Astrocyte of the hippocampus (primary cell): ENCODE data around the gene DDRGK1.

Experiments used
- DNase-seq: peaks from one replicate; pipeline ENCODE4 v3.0.0; 2011; ENCODE audit warnings: low read depth, low spot score

The DDRGK1 gene

DNA sequence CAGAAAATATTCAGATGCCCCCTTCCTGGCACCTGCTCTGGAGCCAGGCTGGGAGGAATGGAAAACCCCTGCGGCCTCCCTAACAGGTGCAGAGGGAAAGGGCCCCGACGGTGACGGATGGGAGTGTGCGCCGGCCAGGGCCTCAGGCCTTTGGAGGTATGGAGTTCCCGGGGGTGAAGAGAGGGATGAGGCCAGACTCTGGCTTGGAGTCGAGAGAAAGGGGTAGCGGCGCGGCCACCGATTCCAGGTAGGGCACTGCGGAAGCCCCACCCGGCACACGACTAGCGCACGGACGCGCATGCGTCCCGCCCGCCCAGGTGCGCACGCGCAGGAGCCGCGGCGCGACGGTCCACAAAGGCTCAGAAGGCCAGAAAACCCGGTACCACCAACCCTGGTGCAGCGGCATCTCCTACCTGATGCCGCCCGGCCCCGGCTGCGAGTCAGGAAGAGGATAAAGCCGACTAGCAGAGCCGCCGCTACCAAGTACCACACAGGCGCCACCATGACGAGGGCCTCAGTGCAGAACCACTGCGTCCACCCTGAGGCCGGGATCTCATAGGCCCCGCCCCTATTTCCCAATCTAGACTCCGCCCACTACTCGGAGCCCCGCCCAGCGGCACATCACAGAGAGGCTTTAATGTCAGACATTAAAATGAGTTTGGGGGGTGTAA is at the start of gene DDRGK1:
DDRGK1 (minus strand) TSS at position 559 of the 671 bp plus-strand sequence; CDS start at position 504, 55 bp downstream.
- peak; percentile 91 for DNase-seq

- peak; percentile 80 for DNase-seq
Observed at GRCh38 chr20:3251806-3252205, 47.3 kb upstream of the DDRGK1 start.

- peak; percentile 20 for DNase-seq
Observed at GRCh38 chr20:3250091-3250504, 45.6 kb upstream of the DDRGK1 start.

GRCh38 chr20:3248993-3249347 is 44.5 kb upstream of the DDRGK1 start:
- no peak for DNase-seq

DNA sequence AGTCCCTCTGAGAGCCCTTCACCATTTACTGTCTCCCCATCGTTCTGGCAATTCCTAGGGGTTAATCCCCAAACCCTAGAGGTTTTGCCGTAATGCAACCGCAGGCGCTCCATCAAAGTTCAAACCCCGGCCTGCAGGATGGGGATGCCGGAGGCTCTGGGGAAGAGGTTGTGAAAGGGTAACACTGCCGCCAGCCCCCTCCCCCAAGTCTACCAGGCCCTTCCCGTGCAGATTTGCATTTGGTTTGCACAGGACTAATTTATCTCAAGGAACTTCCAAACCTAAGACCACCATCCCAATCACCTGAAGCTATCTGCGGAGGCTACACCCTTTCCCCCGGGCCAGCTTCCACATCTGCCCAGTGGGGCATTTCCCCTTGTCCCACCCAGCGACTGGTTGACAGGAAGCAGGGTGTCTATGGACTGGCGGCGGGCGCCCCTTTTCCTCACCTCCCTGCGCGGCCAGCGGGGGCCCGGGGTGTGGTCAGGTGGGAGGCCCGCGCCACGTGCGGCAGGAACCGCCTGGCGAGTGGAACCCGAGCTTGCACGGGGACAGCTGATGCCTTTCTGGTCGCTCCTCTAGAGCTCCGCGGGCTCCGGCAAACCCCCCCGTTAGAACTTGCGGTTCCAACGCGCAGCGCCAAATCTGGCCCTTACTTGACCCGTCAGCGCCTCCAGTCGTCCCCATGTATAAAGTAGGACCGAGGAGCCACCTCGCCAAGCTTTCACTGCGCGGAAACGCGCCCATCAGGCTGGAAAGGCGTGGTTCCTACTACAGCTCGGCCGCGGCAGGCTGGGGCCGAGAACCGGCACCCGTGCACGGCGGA is 43.9 kb upstream of the DDRGK1 start:
- peak; percentile 64 for DNase-seq

- DNase-seq: no peak
Observed at GRCh38 chr20:3247638-3248037, 43.2 kb upstream of the DDRGK1 start.

- no peak for DNase-seq
Observed at GRCh38 chr20:3246682-3247081, 42.2 kb upstream of the DDRGK1 start.

- DNase-seq: no peak
Observed at GRCh38 chr20:3245711-3246110, 41.2 kb upstream of the DDRGK1 start.

DNA sequence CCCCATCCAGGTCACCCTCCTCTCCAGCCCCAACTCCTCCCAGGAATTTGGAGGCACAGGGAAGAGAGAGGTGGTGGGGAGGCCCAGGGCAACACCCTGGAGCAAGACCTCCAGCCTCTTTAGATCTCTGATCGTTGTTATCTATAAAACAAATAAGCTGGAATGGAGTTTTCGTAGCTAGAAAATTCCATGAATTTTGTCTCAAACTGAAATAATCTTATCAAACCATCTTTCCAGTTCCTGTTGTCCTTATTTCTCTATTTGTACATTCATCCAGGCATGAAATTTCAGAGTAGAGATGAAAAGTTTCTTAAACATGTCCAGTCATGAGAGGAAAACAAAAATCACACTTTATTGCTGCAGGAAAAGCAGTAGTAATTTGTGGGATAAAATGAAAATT is 40.7 kb upstream of the DDRGK1 start:
- DNase-seq: no peak

DNA sequence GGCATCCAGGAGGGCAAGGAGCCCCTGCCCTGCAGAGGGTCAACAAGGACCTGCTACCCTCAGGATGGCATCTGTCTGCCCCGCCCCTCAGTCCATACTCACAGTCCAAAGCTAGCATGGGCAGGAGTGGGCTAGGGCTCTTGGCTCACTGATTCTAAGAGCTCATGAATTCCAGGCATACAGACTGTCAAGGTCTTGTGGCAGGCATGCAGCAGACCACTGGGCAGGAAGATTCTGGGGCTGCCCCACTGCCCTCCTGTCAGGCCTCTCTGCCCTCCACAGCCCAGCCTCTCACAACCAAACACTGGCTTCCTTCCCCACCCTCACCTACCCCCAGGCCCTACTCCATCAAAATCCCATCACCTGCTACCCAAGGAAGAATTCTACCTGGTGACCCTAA is 40.1 kb upstream of the DDRGK1 start:
- DNase-seq: no peak

GRCh38 chr20:3243718-3244358 is 39.4 kb upstream of the DDRGK1 start:
- no peak for DNase-seq

GRCh38 chr20:3242172-3242692 is 37.8 kb upstream of the DDRGK1 start:
- DNase-seq: no peak

DNA sequence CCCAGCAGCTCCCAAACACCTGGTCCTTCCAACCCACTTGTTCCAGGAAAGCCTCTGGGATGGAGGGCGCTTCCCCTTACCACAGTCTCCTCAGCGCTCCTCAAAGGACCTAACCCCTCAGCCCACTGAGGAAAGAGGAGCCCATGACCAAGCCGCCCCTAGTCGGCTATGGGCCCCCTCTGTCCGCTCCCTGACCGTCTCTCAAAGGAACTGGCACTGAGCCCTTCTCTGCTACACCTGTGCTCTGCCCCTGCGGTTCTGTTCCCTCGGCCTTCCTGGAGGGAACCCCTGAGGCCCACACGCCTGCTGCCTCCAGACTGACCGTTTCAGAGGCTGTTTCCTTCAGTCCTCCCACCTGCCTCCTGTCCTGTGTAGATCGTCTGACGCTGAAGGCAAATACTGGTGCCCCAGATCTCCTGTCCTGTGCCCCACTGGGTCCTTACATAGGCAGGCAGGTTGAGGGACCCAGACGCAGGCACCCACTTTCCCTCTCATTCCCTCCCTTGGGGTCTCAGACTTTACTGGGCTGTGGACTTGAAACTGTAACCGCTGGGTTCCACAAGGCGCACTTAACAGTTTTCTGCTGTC is 36.4 kb upstream of the DDRGK1 start:
- DNase-seq: no peak

- peak; percentile 54 for DNase-seq
Observed at GRCh38 chr20:3239867-3240775, 35.6 kb upstream of the DDRGK1 start.

DNA sequence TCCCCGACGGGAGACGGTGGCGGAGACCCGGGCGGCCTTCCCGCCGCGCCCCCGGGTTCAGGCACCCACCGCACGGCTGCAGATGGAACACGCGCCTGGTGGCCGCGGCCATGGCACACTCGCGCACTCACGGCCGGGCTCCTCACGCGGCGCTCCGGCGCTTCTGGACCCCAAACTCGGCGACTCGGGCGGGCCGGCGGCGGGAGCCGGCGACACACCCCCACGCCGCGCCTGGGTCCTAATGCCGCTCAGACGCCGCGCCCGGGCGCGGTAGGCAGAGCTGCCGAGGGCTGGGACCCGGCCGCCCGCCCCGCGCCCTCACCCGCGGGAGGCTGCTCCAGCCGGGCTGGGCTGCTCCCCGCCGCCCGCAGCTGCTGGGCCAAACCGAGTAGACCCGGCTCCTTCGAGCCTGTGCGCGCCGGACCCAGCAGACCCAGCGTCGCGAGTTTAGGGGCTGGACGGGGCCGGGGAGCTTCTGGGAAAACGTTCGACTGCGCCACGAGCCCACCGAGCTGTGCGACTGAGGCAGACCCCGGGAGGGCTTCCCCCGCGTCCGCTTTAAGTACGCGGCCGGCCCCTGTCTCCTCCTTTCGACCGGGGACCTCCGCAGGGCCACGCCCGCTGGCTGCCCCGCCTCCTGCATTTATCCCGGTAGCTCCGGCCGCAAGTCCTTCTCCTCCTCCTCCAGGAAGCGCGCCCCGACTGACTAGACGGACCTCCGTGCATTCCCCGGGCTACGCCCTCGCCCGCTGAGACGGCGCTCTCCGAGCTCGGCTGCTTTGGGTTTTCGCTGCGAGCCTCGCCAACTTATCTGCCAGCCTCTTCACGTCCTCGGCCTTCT is 34.8 kb upstream of the DDRGK1 start, which contains the start of gene SLC4A11:
SLC4A11 (minus strand) TSS at position 165 of the 841 bp plus-strand sequence; CDS start at position 112, 53 bp downstream.
- peak; percentile 76 for DNase-seq

DNA sequence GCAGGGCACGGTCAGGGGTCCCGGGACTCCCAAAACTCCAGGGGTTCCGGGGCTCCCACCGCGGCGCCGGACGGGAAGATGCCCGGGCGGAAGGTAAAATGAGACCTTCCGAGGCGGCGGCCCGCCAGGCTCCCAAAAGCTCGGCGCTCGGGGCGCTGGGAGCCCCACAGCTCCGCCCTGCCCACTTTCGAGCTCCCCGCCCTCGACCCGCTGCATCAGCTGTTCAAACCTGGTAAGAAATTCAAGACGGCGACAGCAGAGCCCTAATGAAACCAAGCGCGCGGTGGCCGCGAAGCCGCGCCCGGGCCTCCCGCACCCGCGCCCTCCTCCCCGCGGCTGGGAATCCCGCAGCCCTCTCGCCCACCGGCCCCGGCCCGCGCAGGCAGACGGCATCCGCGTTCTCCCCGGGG is 34.1 kb upstream of the DDRGK1 start:
- peak; percentile 67 for DNase-seq

GRCh38 chr20:3237958-3238615 is 33.6 kb upstream of the DDRGK1 start:
- DNase-seq: no peak

DNA sequence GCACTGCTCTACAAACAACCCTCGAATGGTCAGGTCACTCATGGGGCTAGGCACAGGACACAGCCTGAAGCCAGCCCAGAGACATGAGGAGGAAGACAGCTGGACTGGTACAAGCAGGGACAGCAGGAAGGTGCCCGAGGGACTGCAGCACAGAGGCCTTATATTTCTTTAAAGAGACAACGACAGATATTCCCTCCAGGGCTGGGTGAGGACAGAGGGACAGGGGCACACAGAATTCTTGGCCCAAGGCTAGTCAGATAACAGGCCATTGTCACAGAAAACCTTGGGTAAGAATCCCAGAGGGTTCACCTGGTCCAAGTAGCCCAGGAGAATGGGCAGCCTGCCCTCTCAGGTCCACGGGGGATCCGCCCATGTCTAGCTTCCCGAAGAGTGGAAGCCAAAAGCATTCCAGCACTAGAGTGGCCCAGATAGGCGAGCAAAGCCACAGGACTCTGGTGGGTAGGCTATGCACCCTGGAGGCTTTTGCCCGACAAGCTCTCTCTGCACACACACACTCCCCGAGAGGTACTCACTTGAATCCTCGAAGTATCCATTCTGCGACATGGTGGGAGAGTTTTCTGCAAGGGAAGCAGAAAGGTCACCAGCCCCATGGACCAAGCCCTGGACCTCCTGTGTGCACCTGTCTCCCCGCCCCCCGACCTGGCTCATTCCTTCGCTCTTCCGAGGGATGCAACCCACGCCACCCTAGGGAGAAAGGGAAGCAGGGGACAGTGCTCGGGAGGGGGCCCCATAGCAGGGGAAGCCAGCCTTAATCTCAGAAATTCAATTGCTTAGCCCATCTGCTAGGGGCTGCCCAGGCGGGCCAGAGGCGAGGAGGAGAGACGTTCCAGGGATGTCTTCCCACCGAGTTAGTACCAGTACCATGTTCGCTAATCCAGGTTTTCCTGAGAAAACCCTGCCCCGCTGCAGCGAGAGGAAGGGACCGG is 32.8 kb upstream of the DDRGK1 start:
- DNase-seq: no peak
